ENCODE data around the gene ZNF521.

DNA sequence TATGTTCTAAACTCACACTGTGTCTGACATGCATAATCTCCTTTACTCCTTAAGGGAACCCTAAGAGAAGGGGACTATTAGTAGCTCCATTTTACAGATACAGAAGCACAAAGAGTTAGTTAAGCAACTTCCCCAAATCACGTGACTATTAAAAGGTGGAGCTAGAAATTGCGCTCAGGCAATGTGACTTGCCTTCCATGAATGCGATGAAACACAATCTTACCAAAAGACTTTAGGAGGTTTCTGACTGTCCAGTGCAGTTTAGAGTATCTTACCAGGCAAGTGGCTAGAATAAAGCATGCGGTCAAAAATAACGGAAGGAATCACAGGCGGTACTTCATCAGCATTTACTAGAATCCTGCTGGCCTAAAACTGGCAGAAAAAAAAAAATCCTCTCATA lies 70.4 kb downstream of the ZNF521 start:
- TF ChIP-seq, protein P1, sequence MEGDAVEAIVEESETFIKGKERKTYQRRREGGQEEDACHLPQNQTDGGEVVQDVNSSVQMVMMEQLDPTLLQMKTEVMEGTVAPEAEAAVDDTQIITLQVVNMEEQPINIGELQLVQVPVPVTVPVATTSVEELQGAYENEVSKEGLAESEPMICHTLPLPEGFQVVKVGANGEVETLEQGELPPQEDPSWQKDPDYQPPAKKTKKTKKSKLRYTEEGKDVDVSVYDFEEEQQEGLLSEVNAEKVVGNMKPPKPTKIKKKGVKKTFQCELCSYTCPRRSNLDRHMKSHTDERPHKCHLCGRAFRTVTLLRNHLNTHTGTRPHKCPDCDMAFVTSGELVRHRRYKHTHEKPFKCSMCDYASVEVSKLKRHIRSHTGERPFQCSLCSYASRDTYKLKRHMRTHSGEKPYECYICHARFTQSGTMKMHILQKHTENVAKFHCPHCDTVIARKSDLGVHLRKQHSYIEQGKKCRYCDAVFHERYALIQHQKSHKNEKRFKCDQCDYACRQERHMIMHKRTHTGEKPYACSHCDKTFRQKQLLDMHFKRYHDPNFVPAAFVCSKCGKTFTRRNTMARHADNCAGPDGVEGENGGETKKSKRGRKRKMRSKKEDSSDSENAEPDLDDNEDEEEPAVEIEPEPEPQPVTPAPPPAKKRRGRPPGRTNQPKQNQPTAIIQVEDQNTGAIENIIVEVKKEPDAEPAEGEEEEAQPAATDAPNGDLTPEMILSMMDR (IDR thresholded peaks at IDR 0.05; ENCODE audit: insufficient read depth, low read length, poor library complexity, severe bottlenecking) = no peak
- TF ChIP-seq EZH2phosphoT487 (conservative IDR thresholded peaks at IDR 0.05; ENCODE audit: low read length) = no peak

Data from SU-DHL-6 (cell line).